Endothelial cell of umbilical vein (primary cell): ENCODE measurements around the gene CLIC4. TPM values are rescaled to one million over a fixed set of nuclear protein-coding genes. Genes with fewer than 3 reads are reported as not detected.

Source experiments
- BruUV-seq: library from RNA; stranded (reverse); fragments of 400-500 nt; replicated peaks from 2 replicates; lab custom pipeline; 2021; lab: Mats Ljungman, UMichigan
- CTCF ChIA-PET: fragments of 300-600, 350-600 bp; sonication (Branson Sonifier 250); formaldehyde crosslinking; loops from one replicate; lab custom pipeline; 2021; ENCODE audit warnings: antibody characterized with exemption, inconsistent platforms; lab: Charles Lee
- POLR2A ChIA-PET: fragments of 300-600, 350-600 bp; sonication (Branson Sonifier 250); formaldehyde crosslinking; loops from one replicate; lab custom pipeline; 2021; ENCODE audit warnings: antibody characterized with exemption, inconsistent platforms; lab: Charles Lee
- DNase-seq: peaks from one replicate; pipeline ENCODE4 v3.0.0-alpha.2; 2011; ENCODE audit warnings: low read depth, low spot score
- FAIRE-seq: peaks from 2 replicates; lab custom pipeline; 2011; peaks lifted over from hg19 to GRCh38; lab: Jason Lieb, UNC
- H2AFZ ChIP-seq: 2 replicates; pipeline ENCODE4 v1.6.0; 2012; ENCODE audit warnings: low read depth, low read length, control low read depth, inconsistent platforms
- H3K27ac ChIP-seq: 2 replicates; pipeline ENCODE4 v1.5.1; 2011; ENCODE audit warnings: low read depth, mild to moderate bottlenecking, control low read depth, low read length, moderate library complexity; ENCODE audit not compliant: insufficient read depth
- H3K27me3 ChIP-seq, 2 experiments: 2 replicates each; pipeline versions ENCODE4 v1.6.0 to v1.6.1; 2011; ENCODE audit warnings: low read length in 2 of 2, mixed read lengths in 1 of 2; ENCODE audit not compliant: control insufficient read depth in 2 of 2, insufficient read depth in 2 of 2
- H3K36me3 ChIP-seq, 2 experiments: 2 replicates in 1 of 2; 3 replicates in 1 of 2; pipeline ENCODE4 v1.5.1; 2011; ENCODE audit warnings: low read length in 2 of 2, mild to moderate bottlenecking in 1 of 2, moderate library complexity in 1 of 2; ENCODE audit not compliant: control insufficient read depth in 2 of 2, insufficient read depth in 2 of 2; ENCODE audit errors: extremely low read depth in 1 of 2
- H3K4me1 ChIP-seq: 3 replicates; pipeline ENCODE4 v1.5.1; 2011; ENCODE audit warnings: mild to moderate bottlenecking, low read length; ENCODE audit not compliant: control insufficient read depth, insufficient read depth; ENCODE audit errors: extremely low read depth
- H3K4me2 ChIP-seq: 2 replicates; pipeline ENCODE4 v1.6.1; 2011; ENCODE audit warnings: low read length, control low read depth, mixed read lengths; ENCODE audit not compliant: insufficient read depth
- H3K4me3 ChIP-seq, 3 experiments: fragments of 200-600 bp in 1 of 3; sonication (generic), shearing (Covaris generic) in 1 of 3; replicated peaks in 1 of 3; 2 replicates each; pipeline ENCODE4 v1.5.1; 2011 to 2016; ENCODE audit warnings: control low read depth in 3 of 3, low read length in 3 of 3, mild to moderate bottlenecking in 2 of 3, inconsistent platforms in 1 of 3, low read depth in 1 of 3, moderate library complexity in 1 of 3; ENCODE audit not compliant: insufficient read depth in 1 of 3
- H3K79me2 ChIP-seq: 2 replicates; pipeline ENCODE4 v1.6.0; 2012; ENCODE audit warnings: low read length, inconsistent platforms; ENCODE audit not compliant: control insufficient read depth, insufficient read depth
- H3K9ac ChIP-seq: replicated peaks from 2 replicates; pipeline ENCODE3; 2011; ENCODE audit warnings: low read length, control low read depth; ENCODE audit not compliant: insufficient read depth; ENCODE audit errors: extremely low read depth
- H3K9me1 ChIP-seq: replicated peaks from 3 replicates; pipeline ENCODE4 v1.6.0; 2011; ENCODE audit warnings: mild to moderate bottlenecking, low read length; ENCODE audit not compliant: control insufficient read depth, insufficient read depth; ENCODE audit errors: extremely low read depth
- H3K9me3 ChIP-seq: replicated peaks from 2 replicates; pipeline ENCODE4 v1.5.1; 2012; ENCODE audit warnings: low read length, inconsistent platforms; ENCODE audit not compliant: control insufficient read depth, insufficient read depth
- H4K20me1 ChIP-seq: replicated peaks from 2 replicates; pipeline ENCODE3; 2011; ENCODE audit warnings: mild to moderate bottlenecking, low read length; ENCODE audit not compliant: control insufficient read depth, insufficient read depth; ENCODE audit errors: extremely low read depth
- EZH2 ChIP-seq: IDR thresholded peaks from 2 replicates; pipeline ENCODE4 v1.6.1; 2012; ENCODE audit warnings: borderline replicate concordance, low read depth, mild to moderate bottlenecking, moderate library complexity, low read length, inconsistent platforms; ENCODE audit not compliant: severe bottlenecking
- FOS ChIP-seq: IDR thresholded peaks from 2 replicates; pipeline ENCODE4 v1.6.1; 2011; ENCODE audit warnings: mild to moderate bottlenecking, low read length, moderate library complexity, borderline replicate concordance; ENCODE audit not compliant: insufficient read depth
- GATA2 ChIP-seq: IDR thresholded peaks from 2 replicates; pipeline ENCODE4 v1.7.0; 2011; ENCODE audit warnings: low read depth, mild to moderate bottlenecking, moderate library complexity, mixed read lengths, low read length; ENCODE audit not compliant: insufficient read length, insufficient read depth
- JUN ChIP-seq: IDR thresholded peaks from 2 replicates; pipeline ENCODE4 v1.6.1; 2011; ENCODE audit warnings: borderline replicate concordance, low read depth; ENCODE audit not compliant: insufficient read length, insufficient read depth
- MAX ChIP-seq: IDR thresholded peaks from 2 replicates; pipeline ENCODE4 v1.6.1; 2011; ENCODE audit not compliant: insufficient read depth, insufficient read length
- MYC ChIP-seq: IDR thresholded peaks from one replicate; pipeline ENCODE4 v1.6.1; 2011; ENCODE audit warnings: mild to moderate bottlenecking, low read depth, low read length
- POLR2A ChIP-seq: IDR thresholded peaks from 2 replicates; pipeline ENCODE4 v1.6.1; 2012; ENCODE audit warnings: low read depth, mild to moderate bottlenecking, control low read depth, low read length
- POLR2AphosphoS5 ChIP-seq: IDR thresholded peaks from 2 replicates; pipeline ENCODE4 v1.6.1; 2012; ENCODE audit warnings: low read depth, mild to moderate bottlenecking, control low read depth, low read length, moderate library complexity; ENCODE audit not compliant: insufficient read depth
- dilution Hi-C: fragments of 300-500 bp; cut with MboI; formaldehyde crosslinking; loops from one replicate; pipeline ENCODE4 v1.15.0; 2019; ENCODE audit warnings: low sequenced_read_pairs; ENCODE audit not compliant: extremely low pct_ligation_motif_present
- intact Hi-C: fragments of 100-400 bp; cut with micrococcal nuclease; formaldehyde crosslinking; loops from one replicate; pipeline ENCODE4 v1.10.0; 2022
- polyA plus RNA-seq, 4 experiments: library from polyadenylated mRNA; depleted of rRNA in 3 of 4; stranded (reverse) in 3 of 4; unstranded in 1 of 4; fragments of >200 nt; gene quantifications; 2 replicates each; pipeline versions ENCODE4 v1.2.1 to v1.2.3, GENCODE V29; 2011 to 2012; ENCODE audit warnings: missing spikeins in 1 of 4
- total RNA-seq: library from RNA; stranded (reverse); gene quantifications from 2 replicates; pipeline ENCODE4 v1.2.3, GENCODE V29; 2021
- TF ChIP-seq, protein P1 (sequence below), 2 donors: IDR thresholded peaks; 1 replicate in 1 of 2; 2 replicates in 1 of 2; pipeline ENCODE4 v1.5.1; 2011; ENCODE audit warnings: low read length in 2 of 2, mild to moderate bottlenecking in 2 of 2, moderate library complexity in 2 of 2, control low read depth in 1 of 2, inconsistent platforms in 1 of 2, low read depth in 1 of 2; ENCODE audit not compliant: insufficient read depth in 1 of 2; ENCODE audit errors: extremely low read depth in 1 of 2

The CLIC4 gene
- total and polyA plus RNA-seq, 2 donors (not counting 3 experiments of a cell fraction or from before 2014, with no cell fraction given) = 97.5 to 330 TPM

- Histone ChIP-seq H4K20me1 (peaks cover 4% of the 10 kb centered on the region), H2AFZ (no peak overlapping the region), H3K4me2 (no peak overlapping the region), H3K9ac (no peak overlapping the region), H3K27me3 (no peaks in the 10 kb centered on the region), H3K9me1 (no peaks in the 10 kb centered on the region), H3K79me2 (peaks cover 98% of the 10 kb centered on the region), H3K36me3 (no peaks in the 10 kb centered on the region), H3K9me3 (no peaks in the 10 kb centered on the region), H3K27ac (no peak overlapping the region), H3K4me1 (peaks cover 33% of the 10 kb centered on the region), H3K4me3 (no peak overlapping the region)
- DNase-seq (no peak), FAIRE-seq (no peak)
- no TSS peak for BruUV-seq
- intact Hi-C loops (no loop called here), dilution Hi-C loops (no loop called here)
- ChIA-PET POLR2A (interaction anchor here (1.1 to 2.4 kb wide), 2 partner anchors 11 to 17 kb away, joined by 4 to 7 read pairs; partner anchors contain the start of gene CLIC4), CTCF (interaction anchor here (1.0 to 5.7 kb wide), 9 partner anchors 8 to 74 kb away, joined by 3 to 28 read pairs (median 5); no protein-coding TSS in a partner anchor)
- TF ChIP-seq MAX (no peak), POLR2A (no peak)
- TF ChIP-seq, protein P1, sequence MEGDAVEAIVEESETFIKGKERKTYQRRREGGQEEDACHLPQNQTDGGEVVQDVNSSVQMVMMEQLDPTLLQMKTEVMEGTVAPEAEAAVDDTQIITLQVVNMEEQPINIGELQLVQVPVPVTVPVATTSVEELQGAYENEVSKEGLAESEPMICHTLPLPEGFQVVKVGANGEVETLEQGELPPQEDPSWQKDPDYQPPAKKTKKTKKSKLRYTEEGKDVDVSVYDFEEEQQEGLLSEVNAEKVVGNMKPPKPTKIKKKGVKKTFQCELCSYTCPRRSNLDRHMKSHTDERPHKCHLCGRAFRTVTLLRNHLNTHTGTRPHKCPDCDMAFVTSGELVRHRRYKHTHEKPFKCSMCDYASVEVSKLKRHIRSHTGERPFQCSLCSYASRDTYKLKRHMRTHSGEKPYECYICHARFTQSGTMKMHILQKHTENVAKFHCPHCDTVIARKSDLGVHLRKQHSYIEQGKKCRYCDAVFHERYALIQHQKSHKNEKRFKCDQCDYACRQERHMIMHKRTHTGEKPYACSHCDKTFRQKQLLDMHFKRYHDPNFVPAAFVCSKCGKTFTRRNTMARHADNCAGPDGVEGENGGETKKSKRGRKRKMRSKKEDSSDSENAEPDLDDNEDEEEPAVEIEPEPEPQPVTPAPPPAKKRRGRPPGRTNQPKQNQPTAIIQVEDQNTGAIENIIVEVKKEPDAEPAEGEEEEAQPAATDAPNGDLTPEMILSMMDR (IDR thresholded peaks at IDR 0.05; ENCODE audit: extremely low read depth in 1 of 2, insufficient read depth in 1 of 2, low read depth in 1 of 2, low read length in 2 of 2) = no peak
These were observed 17.0 kb downstream of the CLIC4 start for GRCh38 chr1:24762133-24762676.

DNA sequence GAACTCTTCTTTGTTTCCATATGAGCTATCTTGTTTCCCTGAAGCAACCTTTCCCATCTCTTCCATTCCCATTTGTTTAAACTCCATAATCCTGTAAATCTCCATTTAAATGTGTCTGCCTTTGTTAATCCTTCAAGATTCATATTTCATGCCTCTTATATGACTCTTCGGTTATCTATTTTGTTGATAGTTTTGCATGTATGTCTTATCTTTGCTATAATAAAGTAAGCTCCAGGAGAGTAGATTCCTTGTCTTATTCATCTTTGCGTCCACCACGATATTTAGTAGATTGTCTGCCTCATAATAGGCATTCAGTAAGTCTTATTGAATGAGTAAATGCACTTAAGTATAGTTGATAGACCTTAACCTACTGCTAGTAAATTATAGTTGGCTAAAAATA lies 18.4 kb downstream of the CLIC4 start:
- Histone ChIP-seq H4K20me1 (peaks cover 4% of the 10 kb centered on the region), H3K4me2 (no peak overlapping the region), H3K27me3 (no peaks in the 10 kb centered on the region), H3K27ac (no peak overlapping the region), H3K4me1 (peaks cover 40% of the 10 kb centered on the region), H3K9me1 (no peaks in the 10 kb centered on the region), H3K9me3 (no peaks in the 10 kb centered on the region), H3K9ac (no peak overlapping the region), H3K79me2 (peaks cover 97% of the 10 kb centered on the region), H3K36me3 (no peaks in the 10 kb centered on the region), H3K4me3 (no peak overlapping the region), H2AFZ (no peak overlapping the region)
- TF ChIP-seq EZH2 = no peak
- TF ChIP-seq, protein P1 (IDR thresholded peaks at IDR 0.05; ENCODE audit: extremely low read depth in 1 of 2, insufficient read depth in 1 of 2, low read depth in 1 of 2, low read length in 2 of 2) = no peak
- no peak for TF ChIP-seq MAX
- TF ChIP-seq GATA2 = no peak
- no peak for TF ChIP-seq POLR2AphosphoS5
- TF ChIP-seq JUN = no peak
- no peak for TF ChIP-seq FOS
- no peak for TF ChIP-seq MYC
- no peak for TF ChIP-seq POLR2A
- no peak for FAIRE-seq
- ChIA-PET POLR2A (interaction anchor here (2.4 kb wide), 1 partner anchor 19 kb away, joined by 7 read pairs; the partner anchor contains the start of gene CLIC4), CTCF (interaction anchor here (0.7 to 5.7 kb wide), 6 partner anchors 9 to 75 kb away, joined by 3 to 28 read pairs (median 8); no protein-coding TSS in a partner anchor)
- BruUV-seq = no TSS peak
- dilution Hi-C loops (no loop called here), intact Hi-C loops (no loop called here)
- no peak for DNase-seq
